PFSK-1 (cell line): Measurements from ENCODE around the gene MTUS2.

Source experiments
- FOXP2 ChIP-seq: optimal IDR thresholded peaks from 2 replicates; pipeline ENCODE3; 2011; ENCODE audit warnings: borderline replicate concordance, control low read depth, inconsistent platforms; ENCODE audit not compliant: insufficient read depth; ENCODE audit errors: extremely low read length, extremely low read depth
- POLR2AphosphoS5 ChIP-seq: IDR thresholded peaks from 2 replicates; pipeline ENCODE4 v1.6.1; 2012; ENCODE audit warnings: low read depth, mild to moderate bottlenecking, control low read depth, low read length, moderate library complexity
- REST ChIP-seq, 2 experiments: IDR thresholded peaks; 2 replicates each; pipeline versions ENCODE4 v1.6.1 to v1.8.0; 2011 to 2012; ENCODE audit warnings: low read depth in 2 of 2, low read length in 2 of 2, control low read depth in 1 of 2, inconsistent platforms in 1 of 2, mild to moderate bottlenecking in 1 of 2, moderate library complexity in 1 of 2; ENCODE audit not compliant: insufficient read depth in 1 of 2
- SIN3A ChIP-seq: IDR thresholded peaks from 2 replicates; pipeline ENCODE4 v1.6.1; 2012; ENCODE audit warnings: mild to moderate bottlenecking, low read length, moderate library complexity, borderline replicate concordance; ENCODE audit not compliant: insufficient read depth
- TAF1 ChIP-seq: IDR thresholded peaks from 2 replicates; pipeline ENCODE4 v1.6.1; 2012; ENCODE audit warnings: low read length, control low read depth, borderline replicate concordance; ENCODE audit not compliant: insufficient read depth

MTUS2 gene

DNA sequence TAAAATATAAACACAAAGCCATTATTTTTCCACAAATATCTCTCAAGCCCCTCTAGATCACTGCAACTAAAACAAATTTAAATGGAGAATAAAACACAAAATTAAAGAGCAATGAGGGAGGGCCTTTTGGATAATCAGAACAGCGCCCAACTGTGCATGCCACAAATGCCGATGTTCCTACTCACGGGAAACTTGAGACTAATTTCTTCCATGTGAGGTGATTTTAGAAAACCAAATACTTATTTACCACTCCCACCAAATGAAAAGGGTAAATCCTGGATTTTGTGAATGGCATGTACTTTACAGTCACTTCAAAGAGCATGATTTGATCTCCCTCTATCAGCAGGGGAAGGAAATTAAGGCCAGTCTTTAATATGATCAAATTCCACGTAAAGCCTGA is 700.5 kb downstream of the MTUS2 start:
- TF ChIP-seq POLR2AphosphoS5 (no peak), REST (IDR thresholded peaks at IDR 0.05; ENCODE audit: insufficient read depth in 1 of 2, low read depth in 2 of 2, low read length in 2 of 2) (no peak), SIN3A (no peak), TAF1 (no peak)

DNA sequence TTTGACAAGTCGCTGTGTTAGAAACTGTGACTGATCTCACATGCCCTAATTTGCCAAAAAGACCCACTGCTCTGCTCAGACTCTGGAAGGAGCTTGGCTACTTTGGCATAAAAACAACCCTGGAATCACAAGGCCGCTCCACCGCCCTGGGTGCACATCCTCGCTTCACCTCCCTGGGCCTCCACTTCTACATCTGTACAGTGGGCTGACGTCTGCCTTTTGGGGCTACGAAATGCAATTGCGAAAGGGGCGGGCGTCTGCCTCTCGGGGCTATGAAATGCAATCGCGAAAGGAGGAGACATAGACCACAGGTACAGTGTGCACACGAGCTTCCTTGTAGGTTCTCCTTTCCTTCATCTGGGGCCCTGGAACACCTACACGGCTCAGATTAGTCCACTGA is 701.2 kb downstream of the MTUS2 start:
- no peak for TF ChIP-seq SIN3A
- no peak for TF ChIP-seq FOXP2
- no peak for TF ChIP-seq REST (IDR thresholded peaks at IDR 0.05; ENCODE audit: insufficient read depth in 1 of 2, low read depth in 2 of 2, low read length in 2 of 2)

- TF ChIP-seq SIN3A = no peak
- no peak for TF ChIP-seq REST (IDR thresholded peaks at IDR 0.05; ENCODE audit: insufficient read depth in 1 of 2, low read depth in 2 of 2, low read length in 2 of 2)
- no peak for TF ChIP-seq TAF1
These were observed 702.0 kb downstream of the MTUS2 start for GRCh38 chr13:29522044-29522685.

- TF ChIP-seq SIN3A = no peak; the same call in 1 of the 2 replicates
- TF ChIP-seq TAF1 = no peak
- TF ChIP-seq POLR2AphosphoS5 = no peak
- peak in 1 of 2 experiments; percentile 29; a peak in 1 of 4 replicates for TF ChIP-seq REST (IDR thresholded peaks at IDR 0.05; ENCODE audit: insufficient read depth in 1 of 2, low read depth in 2 of 2, low read length in 2 of 2)
- TF ChIP-seq FOXP2 = no peak
These were observed 703.2 kb downstream of the MTUS2 start for GRCh38 chr13:29523199-29523961.
